ENCODE measurements around the gene KDM6A. TPM values are rescaled to one million over a fixed set of nuclear protein-coding genes. Genes with fewer than 3 reads are reported as not detected.
"Not testable (repeated sequence)": the region's sequence is repeated elsewhere in the genome, so short reads cannot be mapped to it uniquely, and the experiment has no call there.

KDM6A gene
- total RNA-seq, 1 experiment from 2014 or later, result 25.5 TPM

- no peak for DNase-seq (ENCODE audit: low read depth)
These were observed 16.8 kb downstream of the KDM6A start for GRCh38 chrX:44889824-44890223.

DNA sequence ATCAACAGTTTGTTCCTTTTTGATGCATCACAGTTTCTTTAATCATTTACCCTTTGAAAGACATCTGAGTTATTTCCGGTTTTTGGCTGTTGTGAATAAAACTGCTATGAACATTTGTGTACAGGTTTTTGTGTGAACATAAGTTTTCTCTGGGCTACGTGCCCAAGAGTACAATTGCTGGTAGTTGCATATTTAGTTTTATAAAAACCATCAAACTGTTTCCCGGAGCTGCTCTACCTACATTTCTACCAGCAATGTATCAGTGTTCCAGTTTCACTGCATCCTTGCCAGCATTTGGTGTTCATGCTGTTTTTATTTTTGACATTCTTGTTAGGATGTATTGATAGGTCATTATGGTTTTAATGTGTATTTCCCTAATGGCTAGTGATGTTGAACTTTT lies 17.3 kb downstream of the KDM6A start:
- no peak for DNase-seq (ENCODE audit: low read depth)

DNA sequence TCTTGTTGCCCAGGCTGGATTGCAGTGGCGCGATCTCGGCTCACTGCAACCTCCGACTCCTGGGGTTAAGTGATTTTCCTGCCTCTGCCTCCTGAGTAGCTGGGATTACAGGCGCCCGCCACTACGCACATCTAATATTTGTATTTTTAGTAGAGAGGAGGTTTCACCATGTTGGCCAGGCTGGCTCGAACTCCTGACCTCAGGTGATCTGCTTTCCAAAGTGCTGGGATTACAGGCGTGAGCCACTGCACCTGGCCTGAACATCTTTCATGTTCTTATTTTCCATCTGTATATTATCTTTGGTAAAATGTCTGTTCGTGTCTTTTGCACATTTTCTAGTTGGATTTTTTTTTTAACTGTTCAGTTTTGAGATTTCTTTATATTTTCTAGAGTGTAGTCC lies 17.7 kb downstream of the KDM6A start:
- not testable (repeated sequence) for DNase-seq (ENCODE audit: low read depth)

DNA sequence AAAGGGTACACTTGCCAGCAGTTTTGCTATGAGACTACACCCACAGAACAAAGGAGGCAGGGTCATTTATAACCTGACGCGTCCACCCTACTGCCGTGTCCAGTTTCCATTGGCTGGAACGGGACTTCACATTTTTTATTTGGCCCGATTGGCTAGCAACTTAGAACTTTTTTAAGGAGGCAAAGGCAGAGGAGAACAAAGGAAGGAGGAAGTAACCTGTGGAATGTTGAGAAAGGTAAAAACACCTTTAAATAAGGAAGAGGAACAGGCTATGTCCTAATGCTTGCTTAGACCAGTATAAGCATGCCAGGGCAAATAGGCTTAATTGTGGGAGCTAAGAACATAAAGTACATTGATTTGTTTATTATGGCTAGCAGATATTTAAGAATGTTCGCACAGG lies 18.7 kb downstream of the KDM6A start:
- DNase-seq (ENCODE audit: low read depth), result no peak

GRCh38 chrX:44896876-44897186 lies 23.8 kb downstream of the KDM6A start:
- DNase-seq (ENCODE audit: low read depth), result no peak

GRCh38 chrX:44897539-44897938 lies 24.6 kb downstream of the KDM6A start:
- no peak for DNase-seq (ENCODE audit: low read depth)

DNA sequence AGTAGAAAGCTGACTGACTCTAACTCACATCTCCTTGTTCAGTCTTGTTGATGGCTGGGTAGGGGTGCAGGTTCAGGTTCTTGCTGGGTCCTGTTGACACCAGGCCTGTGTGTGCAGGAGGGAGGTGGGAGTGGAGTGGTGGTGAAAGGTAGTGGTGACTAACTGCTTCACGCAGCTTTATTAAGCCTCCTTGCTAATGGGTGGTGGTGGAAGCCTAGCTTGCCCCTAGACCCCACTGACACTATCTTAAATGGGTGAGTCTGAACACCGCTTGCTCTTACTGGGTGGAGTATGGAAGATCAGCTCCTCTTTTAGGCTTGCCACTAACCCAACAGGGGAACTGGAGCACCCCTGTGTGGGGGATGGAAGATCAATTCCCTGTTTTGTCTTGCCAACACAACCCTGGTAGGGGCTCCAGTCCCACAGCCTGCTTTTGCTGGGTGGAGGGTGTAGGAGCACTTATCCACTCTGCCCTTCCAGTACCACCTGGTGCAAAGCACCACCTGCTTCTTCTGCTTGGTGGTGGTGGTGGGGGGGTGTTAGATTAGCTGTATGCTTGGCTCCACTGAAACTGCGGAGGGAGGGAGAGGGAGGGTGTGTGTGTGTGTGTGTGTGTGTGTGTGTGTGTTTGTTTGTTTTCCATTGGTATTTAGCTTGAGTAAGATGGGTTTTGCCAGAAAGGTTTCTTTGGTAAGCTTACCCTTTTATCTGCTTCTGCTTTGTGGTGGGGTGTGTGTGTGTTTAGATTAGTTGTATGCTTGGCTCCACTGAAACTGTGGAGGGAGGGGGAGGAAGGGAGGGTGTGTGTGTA lies 25.6 kb downstream of the KDM6A start:
- DNase-seq (ENCODE audit: low read depth), result no peak

DNA sequence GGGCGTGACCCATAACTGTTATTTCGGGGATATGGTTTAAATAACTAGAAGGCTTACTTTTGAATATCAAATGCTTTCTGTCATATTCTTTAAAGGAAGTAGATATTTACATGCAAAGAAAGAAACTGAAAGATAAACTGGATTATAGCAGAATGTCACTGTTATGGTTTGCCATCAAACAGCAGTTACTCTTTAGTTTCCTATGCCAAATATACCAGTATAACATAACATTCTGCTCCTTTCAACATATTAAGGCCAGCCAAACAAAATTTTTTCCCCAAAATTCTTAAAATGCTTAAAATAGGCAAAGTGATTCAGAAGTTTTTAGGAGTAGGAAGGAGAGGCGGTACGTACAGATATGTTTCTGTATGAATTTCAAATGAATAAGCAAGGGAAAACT lies 27.0 kb downstream of the KDM6A start:
- DNase-seq (ENCODE audit: low read depth), result no peak

DNA sequence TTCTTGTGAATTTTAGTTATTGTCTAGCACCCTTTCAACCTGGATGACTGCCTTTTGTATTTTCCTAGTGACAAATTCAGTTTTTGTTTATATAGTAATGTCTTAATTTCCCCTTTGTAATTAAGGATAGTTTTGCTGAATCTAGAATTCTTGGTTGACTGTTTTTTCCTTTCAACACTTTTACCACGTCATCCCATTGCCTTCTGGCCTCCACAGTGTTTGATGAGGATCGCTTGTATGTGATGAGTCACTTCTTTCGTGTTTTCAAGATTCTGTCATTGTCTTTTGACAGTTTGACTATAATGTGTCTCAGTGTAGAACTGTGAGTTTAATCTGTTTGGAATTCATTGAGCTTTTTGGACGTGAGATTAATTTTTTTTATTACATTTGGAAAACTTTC lies 30.1 kb downstream of the KDM6A start:
- DNase-seq (ENCODE audit: low read depth), result peak; percentile 91

DNA sequence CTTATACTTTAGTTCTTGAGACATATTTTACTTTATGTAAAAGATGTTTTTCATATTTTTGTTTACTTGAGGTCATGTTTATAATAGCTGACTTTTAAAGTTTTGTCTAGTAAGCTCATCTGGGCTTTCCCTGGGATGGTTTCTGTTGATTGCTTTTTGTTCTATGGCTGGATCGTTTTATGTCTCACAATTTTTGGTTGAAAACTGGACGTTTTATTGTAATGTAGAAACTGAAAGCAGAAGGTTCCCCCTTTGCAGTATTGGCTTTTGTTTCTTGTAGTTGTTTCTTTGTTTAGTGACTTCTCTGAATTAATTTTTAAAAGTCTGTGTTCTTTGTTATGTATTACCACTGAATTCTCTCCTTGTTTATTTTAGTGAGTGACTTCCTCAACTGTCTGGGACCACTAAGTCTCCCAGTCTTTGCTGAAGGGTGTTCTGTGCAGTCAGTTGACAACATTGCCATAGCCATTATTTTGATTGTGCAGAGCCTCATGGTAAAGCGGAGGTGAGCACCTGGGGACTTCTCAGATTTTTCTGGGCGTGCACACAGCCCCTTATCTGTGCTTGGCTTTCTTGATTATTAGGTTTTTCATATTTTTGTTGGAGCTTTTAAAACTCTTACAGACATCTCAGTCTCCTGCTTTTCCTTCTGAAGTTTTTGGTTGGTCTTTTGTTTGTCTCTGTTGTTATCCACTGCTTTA lies 31.0 kb downstream of the KDM6A start:
- DNase-seq (ENCODE audit: low read depth), result no peak

GRCh38 chrX:44904542-44905115 lies 31.6 kb downstream of the KDM6A start:
- no peak for DNase-seq (ENCODE audit: low read depth)

- no peak for DNase-seq (ENCODE audit: low read depth)
These were observed 33.1 kb downstream of the KDM6A start for GRCh38 chrX:44906041-44906440.

DNA sequence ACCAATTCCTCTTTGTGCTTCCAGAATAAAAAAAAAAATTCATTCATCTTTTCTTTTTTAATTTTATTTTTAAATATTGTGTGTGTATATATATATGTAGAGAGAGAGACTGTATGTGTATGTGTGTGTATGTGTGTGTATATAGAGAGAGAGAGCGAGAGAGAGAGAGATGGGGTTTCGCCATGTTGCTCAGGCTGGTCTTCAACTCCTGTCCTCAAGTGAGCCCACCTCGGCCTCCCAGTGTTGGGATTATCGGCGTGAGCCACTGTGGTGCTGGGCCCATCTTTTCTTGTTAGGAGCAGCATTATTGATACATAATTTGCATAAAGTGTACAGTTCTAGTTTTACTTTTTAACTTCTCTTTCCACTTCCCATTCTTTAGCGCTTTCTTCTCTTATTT lies 33.6 kb downstream of the KDM6A start:
- no peak for DNase-seq (ENCODE audit: low read depth)

GRCh38 chrX:44908153-44908552 lies 35.2 kb downstream of the KDM6A start:
- DNase-seq (ENCODE audit: low read depth), result peak; percentile 69

GRCh38 chrX:44908827-44909226 lies 35.8 kb downstream of the KDM6A start:
- DNase-seq (ENCODE audit: low read depth), result no peak

GRCh38 chrX:44910508-44910907 lies 37.5 kb downstream of the KDM6A start:
- not testable (repeated sequence) for DNase-seq (ENCODE audit: low read depth)

DNA sequence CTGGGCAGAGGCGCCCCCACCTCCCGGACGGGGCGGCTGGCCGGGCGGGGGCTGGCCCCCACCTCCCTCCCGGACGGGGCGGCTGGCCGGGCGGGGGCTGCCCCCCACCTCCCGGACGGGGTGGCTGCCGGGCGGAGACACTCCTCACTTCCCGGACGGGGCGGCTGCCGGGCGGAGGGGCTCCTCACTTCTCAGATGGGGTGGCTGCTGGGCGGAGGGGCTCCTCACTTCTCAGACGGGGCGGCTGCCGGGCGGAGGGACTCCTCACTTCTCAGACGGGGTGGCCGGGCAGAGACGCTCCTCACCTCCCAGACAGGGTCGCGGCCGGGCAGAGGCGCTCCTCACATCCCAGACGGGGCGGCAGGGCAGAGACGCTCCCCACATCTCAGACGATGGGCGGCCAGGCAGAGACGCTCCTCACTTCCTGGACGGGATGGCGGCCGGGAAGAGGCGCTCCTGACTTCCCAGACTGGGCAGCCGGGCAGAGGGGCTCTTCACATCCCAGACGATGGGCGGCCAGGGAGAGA lies 38.1 kb downstream of the KDM6A start:
- not testable (repeated sequence) for DNase-seq (ENCODE audit: low read depth)

- no peak for DNase-seq (ENCODE audit: low read depth)
These were observed 40.9 kb downstream of the KDM6A start for GRCh38 chrX:44913656-44914531.

DNA sequence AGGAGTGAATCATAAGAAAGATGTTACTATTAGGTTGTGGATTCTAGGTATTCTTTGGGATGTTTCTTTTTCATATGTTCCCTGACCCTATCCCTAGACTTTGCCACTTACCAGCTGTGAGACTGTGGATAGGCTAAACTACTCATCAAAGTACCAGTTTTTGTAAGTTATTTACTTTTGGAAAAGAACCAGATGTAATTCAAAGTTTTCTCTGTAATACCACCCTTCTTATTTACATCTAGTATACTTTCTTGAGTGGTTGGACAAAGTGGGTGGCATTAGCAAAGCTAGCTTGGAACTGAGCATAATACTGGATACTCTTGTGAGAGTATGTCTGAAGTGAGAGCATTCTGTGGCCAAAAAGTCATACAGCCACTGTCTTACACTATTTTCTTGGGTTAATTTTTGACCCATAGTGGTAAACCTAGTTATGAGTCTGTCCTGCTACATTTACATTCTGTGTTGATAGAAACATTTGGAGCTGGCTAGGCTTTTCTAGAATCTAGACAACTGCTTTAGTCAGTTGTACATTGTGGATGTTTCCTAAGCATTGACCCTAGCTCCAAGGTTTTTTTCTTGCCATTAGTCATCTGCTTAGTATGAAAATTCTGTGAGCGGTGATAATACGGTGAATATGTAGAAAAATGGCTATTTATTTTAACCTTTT lies 41.7 kb downstream of the KDM6A start:
- DNase-seq (ENCODE audit: low read depth), result peak; percentile 12

GRCh38 chrX:44915361-44915868 lies 42.4 kb downstream of the KDM6A start:
- no peak for DNase-seq (ENCODE audit: low read depth)

- DNase-seq (ENCODE audit: low read depth), result no peak
These were observed 45.7 kb downstream of the KDM6A start for GRCh38 chrX:44918722-44919121.

Measured in M059J (cell line).